Activated T-cell treated with anti-CD3 and anti-CD28 coated beads for 4 hours (primary cell): ENCODE measurements around the gene PPARA.
"Not testable (repeated sequence)": the region's sequence is repeated elsewhere in the genome, so short reads cannot be mapped to it uniquely, and the experiment has no call there.

Experiments used
- DNase-seq: peaks from one replicate; pipeline ENCODE4 v3.0.0-alpha.2; 2020

Gene PPARA

GRCh38 chr22:46176508-46177003, 26.2 kb downstream of the PPARA start:
- no peak for DNase-seq

DNA sequence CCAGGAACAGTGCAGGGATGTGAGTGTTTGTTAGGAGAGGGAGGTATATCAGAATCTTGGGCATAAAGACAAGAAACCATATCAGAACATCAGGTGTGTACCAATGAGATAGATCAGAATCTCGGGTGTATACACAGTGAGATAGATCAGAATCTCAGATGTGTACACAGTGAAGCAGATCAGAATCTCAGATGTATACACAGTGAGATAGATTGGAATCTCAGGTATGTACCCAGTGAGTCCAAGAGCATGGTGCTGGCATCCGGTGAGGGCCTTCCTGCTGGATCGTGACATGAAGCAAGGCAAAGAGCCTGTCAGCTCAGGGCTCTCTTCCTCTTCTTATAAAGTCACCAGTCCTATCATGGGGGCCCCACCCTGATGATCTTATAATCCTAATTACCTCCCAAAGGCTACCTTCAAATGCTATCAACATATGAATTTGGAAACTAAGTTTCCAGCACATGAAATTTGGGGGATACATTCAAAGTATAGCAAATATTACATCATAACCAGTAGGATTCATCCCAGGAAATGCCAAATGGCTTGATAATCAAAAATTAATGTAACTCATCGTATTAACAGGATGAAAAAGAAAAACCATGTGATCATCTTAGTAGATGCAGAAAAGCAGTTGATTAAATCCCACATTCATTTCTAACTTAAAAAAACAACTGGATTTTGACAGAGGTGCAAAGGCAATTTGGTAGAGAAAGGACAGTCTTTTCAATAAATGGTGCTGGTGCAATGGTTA, 28.6 kb downstream of the PPARA start:
- DNase-seq: no peak

DNA sequence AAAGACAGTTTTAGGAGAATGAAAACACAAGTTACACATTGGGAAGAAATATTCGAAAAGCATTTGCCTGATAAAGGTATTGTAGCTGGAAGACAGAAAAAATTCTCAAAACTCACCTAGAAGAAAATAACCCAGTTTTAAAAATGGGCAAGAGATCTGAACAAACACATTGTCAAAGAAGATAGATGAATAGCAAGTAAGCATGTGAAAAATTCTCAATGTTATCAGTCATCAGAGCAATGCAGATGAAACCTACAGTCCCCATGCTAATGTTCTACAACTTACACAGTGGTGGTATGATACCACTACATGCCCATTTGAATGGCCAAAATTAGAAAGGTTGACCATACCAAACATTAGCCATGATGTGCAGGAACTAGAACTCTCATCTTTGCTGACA, 29.4 kb downstream of the PPARA start:
- no peak for DNase-seq

- no peak for DNase-seq
These were observed 30.2 kb downstream of the PPARA start for GRCh38 chr22:46180370-46181137.

DNA sequence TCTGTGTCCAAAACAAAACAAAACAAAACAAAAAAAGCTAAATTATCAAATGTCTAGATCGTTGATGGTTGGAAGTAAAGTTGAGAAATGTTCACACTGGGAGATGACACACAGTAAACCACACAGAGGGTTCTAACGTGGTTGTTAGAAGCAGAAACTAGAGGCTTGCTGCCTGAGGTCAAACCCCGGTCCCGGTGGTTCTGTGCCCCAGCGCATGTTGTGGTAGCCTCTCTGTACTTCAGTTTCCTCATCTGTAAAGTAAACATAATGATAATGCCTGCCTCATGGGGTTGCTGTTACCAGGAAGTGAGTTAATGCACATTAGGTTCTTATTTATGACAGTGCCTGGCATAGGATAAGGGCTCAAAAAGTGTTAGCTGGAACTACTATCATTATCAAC, 33.4 kb downstream of the PPARA start:
- DNase-seq: no peak

DNA sequence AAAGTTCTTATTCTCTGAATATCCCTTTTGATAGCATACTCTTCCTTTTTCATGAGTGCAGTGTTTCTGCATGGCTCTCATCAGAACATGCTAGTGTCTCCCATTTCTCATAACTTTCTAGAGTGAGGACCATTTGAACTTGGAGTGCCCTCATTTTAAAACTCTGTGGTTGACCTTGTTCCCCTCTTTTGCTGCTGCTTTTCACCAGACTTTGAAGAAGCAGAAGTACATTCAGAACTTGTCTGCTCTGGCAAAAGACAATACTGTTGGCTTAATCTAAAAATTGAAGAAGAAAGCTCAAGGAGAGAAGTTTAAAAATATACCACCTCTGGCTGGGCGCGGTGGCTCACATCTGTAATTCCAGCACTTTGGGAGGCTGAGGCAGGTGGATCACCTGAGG, 35.0 kb downstream of the PPARA start:
- DNase-seq: no peak

DNA sequence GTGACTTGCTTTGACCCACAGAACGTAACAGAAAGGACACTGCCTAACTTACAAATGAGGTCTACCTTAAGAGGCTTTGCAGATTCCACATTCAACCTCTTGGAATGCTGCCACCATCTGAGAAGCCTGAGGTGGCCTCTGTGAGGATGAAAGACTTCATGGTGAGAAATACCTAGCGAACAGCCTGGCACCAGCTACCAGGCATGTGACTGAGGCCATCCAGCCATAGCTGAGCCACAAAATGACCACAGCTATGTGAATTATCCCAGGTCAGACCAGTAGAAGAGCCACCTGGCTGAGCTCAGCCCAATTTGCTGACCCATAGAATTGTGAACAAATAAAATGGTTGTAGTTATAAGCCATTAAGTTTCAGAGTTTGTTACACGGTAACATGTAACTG, 37.5 kb downstream of the PPARA start:
- DNase-seq: no peak

- no peak for DNase-seq
These were observed 42.1 kb downstream of the PPARA start for GRCh38 chr22:46192210-46192993.

DNA sequence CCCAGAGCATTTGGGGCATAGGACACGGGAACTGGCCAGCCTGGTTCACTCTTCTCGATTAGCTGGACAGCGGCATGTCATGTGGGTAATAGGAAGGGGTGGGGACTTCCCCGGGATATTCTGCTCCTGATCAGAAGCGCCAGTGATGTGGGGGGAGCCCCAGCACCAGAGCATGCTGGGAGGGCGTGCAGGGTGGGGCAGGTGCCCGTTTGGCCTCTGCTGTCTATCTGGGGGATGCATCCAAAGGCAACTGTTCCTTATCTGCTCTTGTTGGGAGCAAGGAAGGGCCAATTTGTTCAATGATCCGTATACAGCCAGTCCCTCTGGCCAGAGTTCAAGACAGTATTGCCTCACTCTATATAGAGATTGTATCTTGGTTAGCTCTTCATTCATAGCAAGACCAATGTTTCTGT, 43.6 kb downstream of the PPARA start:
- no peak for DNase-seq

DNA sequence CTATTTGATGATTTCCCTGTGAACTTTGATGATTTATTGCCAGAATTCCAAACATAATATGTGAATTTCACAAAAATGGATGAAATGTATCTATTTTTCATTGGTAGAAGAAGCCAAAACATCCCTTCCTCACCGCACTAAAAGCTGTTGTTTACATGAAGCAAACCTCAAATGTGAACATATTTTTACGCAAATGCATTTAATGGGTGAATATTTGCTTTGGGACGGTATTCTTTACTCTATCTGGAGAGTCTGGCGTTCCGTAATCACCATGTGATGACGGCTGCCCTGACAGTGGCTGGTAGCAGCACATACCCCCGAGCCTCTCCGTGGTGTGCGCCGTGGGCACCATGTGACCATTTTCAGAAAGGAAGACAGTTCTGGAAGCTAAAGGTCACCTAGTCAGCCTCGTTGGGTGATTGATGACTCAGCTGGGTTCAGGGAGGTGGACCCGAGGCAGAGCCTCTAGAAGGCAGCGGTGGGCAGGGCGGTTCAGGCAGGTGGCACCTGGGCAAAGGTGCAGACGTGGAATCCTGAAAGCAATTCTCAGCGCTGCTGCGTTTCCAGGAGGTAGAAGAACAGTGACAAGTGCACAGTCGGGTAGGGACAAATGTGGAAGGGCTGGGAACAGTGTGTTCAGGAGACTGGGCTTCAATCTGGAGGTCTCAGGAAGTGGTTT, 45.3 kb downstream of the PPARA start:
- DNase-seq: no peak

GRCh38 chr22:46196278-46196677, 46.0 kb downstream of the PPARA start:
- no peak for DNase-seq

GRCh38 chr22:46198274-46198673, 47.9 kb downstream of the PPARA start:
- no peak for DNase-seq

- DNase-seq: not testable (repeated sequence)
These were observed 48.5 kb downstream of the PPARA start for GRCh38 chr22:46198806-46199205.

DNA sequence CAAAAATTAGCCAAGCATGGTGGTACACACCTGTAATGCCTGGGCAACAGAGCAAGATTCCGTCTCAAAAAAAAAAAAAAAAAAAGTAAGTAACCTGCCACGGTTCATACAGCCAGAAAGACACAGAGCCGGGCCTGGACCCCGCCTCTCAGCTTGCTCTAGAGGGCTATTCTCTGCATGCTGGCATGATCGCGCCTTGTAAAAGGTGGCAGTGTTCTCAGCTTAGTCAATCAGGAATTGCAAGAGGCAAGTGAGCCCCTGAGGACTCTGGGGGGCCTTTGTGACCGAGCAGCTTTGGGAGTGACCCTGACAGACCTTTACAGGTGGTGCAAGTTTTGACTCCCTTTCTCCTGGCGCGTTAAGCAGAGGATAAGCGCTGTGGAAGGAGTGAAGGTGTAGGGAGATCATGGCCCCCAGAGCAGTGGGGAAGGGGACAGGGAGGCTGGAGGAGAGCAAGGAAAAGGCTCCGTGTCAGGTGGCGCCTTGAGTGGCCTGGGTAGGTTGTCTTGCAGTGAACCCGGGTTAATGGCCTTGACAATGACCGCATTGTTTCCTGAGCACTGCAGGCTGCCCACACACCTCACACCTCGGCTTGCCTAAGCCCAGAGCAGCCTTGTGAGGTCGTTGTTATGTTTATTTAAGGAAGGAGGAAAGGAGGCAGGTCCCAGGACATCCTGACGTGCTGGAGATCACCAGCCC, 50.9 kb downstream of the PPARA start:
- no peak for DNase-seq

GRCh38 chr22:46202897-46203600, 52.7 kb downstream of the PPARA start:
- no peak for DNase-seq

DNA sequence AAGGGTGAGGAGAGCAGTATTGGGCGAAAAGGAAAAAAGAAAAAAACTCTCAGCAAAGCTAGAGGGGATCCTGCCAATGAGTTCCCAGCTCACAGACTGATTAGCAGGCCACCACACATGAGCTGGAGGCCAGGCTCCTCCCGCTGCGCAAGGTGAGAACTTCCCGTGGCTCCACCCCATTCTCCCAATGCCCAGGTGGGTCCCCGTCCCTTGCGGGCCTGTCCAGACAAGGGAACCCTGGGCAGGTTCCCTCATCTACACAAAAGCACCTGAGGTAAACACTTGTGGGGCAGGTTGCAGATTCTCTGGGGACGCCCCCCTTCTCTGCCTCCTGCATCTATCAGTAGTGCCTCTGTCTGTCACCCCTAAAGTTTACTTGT, 53.3 kb downstream of the PPARA start:
- DNase-seq: no peak

GRCh38 chr22:46209262-46209661, 58.9 kb downstream of the PPARA start:
- no peak for DNase-seq

DNA sequence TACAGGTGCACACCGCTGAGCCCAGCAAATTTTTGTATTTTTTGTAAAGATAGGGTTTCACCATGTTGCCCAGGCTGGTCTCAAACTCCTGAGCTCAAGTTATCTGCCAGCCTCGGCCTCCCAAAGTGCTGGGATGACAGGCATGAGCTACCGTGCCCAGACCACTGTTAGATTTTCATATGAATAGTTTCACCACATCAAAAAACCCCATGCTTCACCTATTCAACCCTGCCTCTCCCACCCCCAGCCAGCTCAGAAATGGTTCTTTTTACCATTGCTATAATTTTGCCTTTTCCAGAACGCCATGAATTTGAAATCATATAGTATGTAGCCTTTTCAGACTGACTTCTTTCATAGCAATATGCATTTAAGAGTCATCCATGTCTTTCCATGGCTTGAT, 61.9 kb downstream of the PPARA start:
- no peak for DNase-seq

- no peak for DNase-seq
These were observed 62.7 kb downstream of the PPARA start for GRCh38 chr22:46213052-46213451.

GRCh38 chr22:46214149-46214548, 63.8 kb downstream of the PPARA start:
- no peak for DNase-seq

GRCh38 chr22:46214616-46215015, 64.3 kb downstream of the PPARA start:
- DNase-seq: no peak

DNA sequence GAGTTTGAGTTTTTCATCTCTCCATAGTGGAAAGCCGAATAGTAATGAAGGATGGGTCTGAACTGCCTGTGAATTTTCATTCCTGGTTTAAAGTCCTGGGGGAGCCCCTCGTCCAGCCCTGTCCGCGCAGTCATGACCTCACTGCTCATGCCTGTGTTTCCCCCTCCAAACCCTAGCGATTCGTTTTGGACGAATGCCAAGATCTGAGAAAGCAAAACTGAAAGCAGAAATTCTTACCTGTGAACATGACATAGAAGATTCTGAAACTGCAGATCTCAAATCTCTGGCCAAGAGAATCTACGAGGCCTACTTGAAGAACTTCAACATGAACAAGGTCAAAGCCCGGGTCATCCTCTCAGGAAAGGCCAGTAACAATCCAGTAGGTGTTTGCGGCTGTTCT, 69.3 kb downstream of the PPARA start:
- DNase-seq: no peak
